ENCODE results near the gene ADPRS. TPM values are rescaled to one million over a fixed set of nuclear protein-coding genes. Genes with fewer than 3 reads are reported as not detected.

Gene ADPRS
- total RNA-seq (2011; cell fraction: chromatin; rRNA removed; ENCODE audit: low replicate concordance): 6.1 and 18.5 TPM in 2 replicates
- 17.3 and 17.4 TPM in 2 replicates for total RNA-seq (2011; cell fraction: nucleolus; rRNA removed)
- total RNA-seq (2011; cell fraction: nucleoplasm; rRNA removed): 12.3 and 12.6 TPM in 2 replicates
- total RNA-seq (2014; rRNA removed): 40.0 and 52.5 TPM in 2 replicates
- 15.1 and 21.2 TPM in 2 replicates for total RNA-seq (2014; rRNA removed; fragmentation: Illumina TruSeq; extraction: Trizol)
- total RNA-seq (2015; rRNA removed; fragmentation: Illumina TruSeq; extraction: Trizol): 26.7 and 27.4 TPM in 2 replicates
- total RNA-seq (2021): 30.9 and 33.4 TPM in 2 replicates
- polyA plus RNA-seq (2011; rRNA removed): 34.4 and 37.0 TPM in 2 replicates
- polyA plus RNA-seq (2011; cell fraction: cytosol; rRNA removed): 43.8 and 51.3 TPM in 2 replicates
- polyA plus RNA-seq (2011; cell fraction: nucleus; rRNA removed): 27.6 and 28.3 TPM in 2 replicates
- 24.0 and 26.0 TPM in 2 replicates for polyA plus RNA-seq (2012)
- polyA plus RNA-seq (2014; fragmentation: Illumina TruSeq; extraction: Trizol): 25.2 and 26.7 TPM in 2 replicates
- 1 to 10 TPM; 5.9 to 8.4 TPM for polyA plus RNA-seq (2014; fragmentation: Nextera tagmentation; extraction: Ambion mirVana)
- 29.9 and 37.2 TPM in 2 replicates for polyA plus RNA-seq (2014; rRNA removed)
- polyA minus RNA-seq (2011; rRNA and poly(A)+ RNA removed): 12.3 and 15.7 TPM in 2 replicates
- 12.0 and 12.3 TPM in 2 replicates for polyA minus RNA-seq (2011; cell fraction: cytosol; rRNA and poly(A)+ RNA removed)
- 4.6 and 6.2 TPM in 2 replicates for polyA minus RNA-seq (2011; cell fraction: nucleus; rRNA and poly(A)+ RNA removed)
- percentile 88 among the genes with signal in this experiment for Bru-seq, nascent RNA
- percentile 80 among the genes with signal in this experiment for BruChase-seq, experiment 1, labeled RNA remaining after a 2-hour chase
- BruChase-seq, experiment 2, labeled RNA remaining after a 6-hour chase: percentile 79 among the genes with signal in this experiment
- long read RNA-seq, experiment 1, transcript ADPRHL2-201 (6 exons, 1,668 nt): major isoform, 169 of 221 reads
- long read RNA-seq, experiment 1, partial matches to known transcripts: 46 of 221 reads
- long read RNA-seq, experiment 1, other reads (novel, unspliced or antisense): 6 of 221 reads
- long read RNA-seq, experiment 2, transcript ADPRHL2-201 (6 exons, 1,668 nt): major isoform, 33 of 46 reads
- long read RNA-seq, experiment 2, partial matches to known transcripts: 9 of 46 reads
- long read RNA-seq, experiment 2, other reads (novel, unspliced or antisense): 4 of 46 reads
- long read RNA-seq, experiment 3, transcript ADPRHL2-201 (6 exons, 1,668 nt): major isoform, 61 of 69 reads
- long read RNA-seq, experiment 3, partial matches to known transcripts: 2 of 69 reads
- long read RNA-seq, experiment 3, other reads (novel, unspliced or antisense): 6 of 69 reads

- 5% methylated on average over 77 of the region's 84 CpGs for WGBS (ENCODE audit: insufficient coverage, low coverage, missing lambda C conversion rate)
- Histone ChIP-seq H3K36me3 (ENCODE audit: control insufficient read depth, insufficient read depth, low read length) (peaks cover 38% of the 10 kb centered on the region; the same call in 2 of the 3 replicates), H3K9ac (ENCODE audit: insufficient read depth in 1 of 2, low read depth in 2 of 2, low read length in 2 of 2) (peak within 1 kb of the TSS; percentile 70 to 96), H3K9me3 (replicated peaks; ENCODE audit: control insufficient read depth, insufficient read depth, low read depth, low read length) (no peaks in the 10 kb centered on the region), H3K4me2 (ENCODE audit: insufficient read depth, low read length) (peak within 1 kb of the TSS; percentile 97), H3K27me3 (ENCODE audit: control insufficient read depth in 2 of 2, insufficient read depth in 2 of 2, low read length in 2 of 2) (no peaks in the 10 kb centered on the region), H4K20me1 (replicated peaks; ENCODE audit: control insufficient read depth, insufficient read depth, low read length) (no peaks in the 10 kb centered on the region), H3K9me1 (ENCODE audit: control insufficient read depth, insufficient read depth, low read length) (peaks cover 7% of the 10 kb centered on the region), H2AFZ (ENCODE audit: low read depth, low read length) (peak within 1 kb of the TSS; percentile 99), H3K4me3 (peak within 1 kb of the TSS; percentile 92), H3K4me1 (replicated peaks in 1 of 2; ENCODE audit: control insufficient read depth in 2 of 2, insufficient read depth in 2 of 2, low read length in 2 of 2) (peaks cover 18 to 40% of the 10 kb centered on the region in 2 experiments; a peak in 4 of 5 replicates), H3K79me2 (ENCODE audit: control insufficient read depth, insufficient read depth, low read length) (peaks cover 21% of the 10 kb centered on the region), H3K27ac (ENCODE audit: extremely low read depth, low read depth, low read length) (peak within 1 kb of the TSS; percentile 70)
- DNase-seq (ENCODE audit: extremely low read depth in 1 of 4, low spot score in 3 of 4) (peak; percentile 95 to 97 (median 96)), ATAC-seq (peak; percentile 94), FAIRE-seq (peak; percentile 77)
- in situ Hi-C loops (cut with MboI) (no loop called here), intact Hi-C loops (cut with micrococcal nuclease) (loop anchor here (5.0 kb wide), 2 partner anchors 156 to 231 kb away; partner anchors contain the start of gene AGO3)
- ChIA-PET CTCF (ENCODE audit: low intra/inter-chr PET ratio) (interaction anchor here (0.6 to 2.0 kb wide), 3 partner anchors 11 to 979 kb away, joined by 3 to 8 read pairs (median 5); no protein-coding TSS in a partner anchor), POLR2A (interaction anchor here (0.6 to 1.9 kb wide), 2 partner anchors 14 to 372 kb away, joined by 3 to 5 read pairs; no protein-coding TSS in a partner anchor)
- no TSS peak for BruUV-seq (replicated peaks)
- no peak for TF ChIP-seq ZFP91 (CRISPR knock-in tag; IDR thresholded peaks at IDR 0.05)
- TF ChIP-seq SRSF1 (IDR thresholded peaks at IDR 0.05; ENCODE audit: low read depth, low read length): no peak
- no peak for TF ChIP-seq YBX1 (IDR thresholded peaks at IDR 0.05)
- TF ChIP-seq HDAC1 (IDR thresholded peaks at IDR 0.05): peak in 1 of 2 experiments; percentile 100; a peak in 2 of 4 replicates
- TF ChIP-seq PCBP1 (IDR thresholded peaks at IDR 0.05; ENCODE audit: low read depth, low read length, poor library complexity, severe bottlenecking): peak; percentile 95
- TF ChIP-seq CBX3 (IDR thresholded peaks at IDR 0.05; ENCODE audit: borderline replicate concordance in 1 of 2, low read length in 2 of 2): peak in 1 of 2 experiments; percentile 79; a peak in 2 of 3 replicates
- TF ChIP-seq KLF1 (tag; IDR thresholded peaks at IDR 0.05): peak; percentile 94
- TF ChIP-seq ARID4B (CRISPR knock-in tag; IDR thresholded peaks at IDR 0.05): peak; percentile 100
Measured at GRCh38 chr1:36088577-36089392, at the start of gene ADPRS. Gene ADPRS (plus strand): TSS chr1:36088892. CDS start chr1:36088905, 13 bp downstream.
